GM21786 (cell line): Measurements from ENCODE around the gene TLL2.

Source experiments
- ATAC-seq: cut with Tn5 transposase; IDR thresholded peaks from one replicate; pipeline ENCODE4 v1.9.1; 2021; ENCODE audit not compliant: unreplicated experiment

The TLL2 gene

DNA sequence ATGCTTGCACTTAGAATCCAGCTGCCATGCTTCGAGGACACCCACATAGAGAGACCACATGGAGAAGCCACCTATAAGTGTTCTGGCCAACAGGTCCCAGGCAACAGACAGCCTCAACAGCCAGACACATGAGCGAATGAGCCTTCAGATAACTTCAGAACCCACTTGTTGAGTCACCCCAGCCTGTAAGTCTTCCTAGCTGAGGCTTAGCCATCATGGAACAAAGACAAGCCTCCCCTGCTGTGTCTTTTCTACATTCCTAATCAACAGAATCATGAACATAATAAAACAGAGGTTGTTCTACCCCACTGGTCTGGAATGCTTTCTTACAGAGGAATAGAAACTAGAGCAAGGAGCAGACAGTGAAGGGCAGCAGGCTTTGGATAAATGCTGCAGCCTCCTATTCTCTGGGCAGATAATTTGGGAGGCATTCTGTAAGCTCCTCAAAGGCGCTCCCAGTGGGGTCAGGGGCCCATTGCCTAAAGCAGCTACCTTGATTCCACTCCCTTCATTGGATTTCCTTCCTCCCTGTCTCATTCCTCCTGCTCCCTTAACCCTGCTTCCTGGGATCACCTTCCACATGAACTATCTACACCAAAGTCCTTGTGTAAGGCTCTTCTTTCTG is 4.6 kb downstream of the TLL2 start:
- no peak for ATAC-seq

DNA sequence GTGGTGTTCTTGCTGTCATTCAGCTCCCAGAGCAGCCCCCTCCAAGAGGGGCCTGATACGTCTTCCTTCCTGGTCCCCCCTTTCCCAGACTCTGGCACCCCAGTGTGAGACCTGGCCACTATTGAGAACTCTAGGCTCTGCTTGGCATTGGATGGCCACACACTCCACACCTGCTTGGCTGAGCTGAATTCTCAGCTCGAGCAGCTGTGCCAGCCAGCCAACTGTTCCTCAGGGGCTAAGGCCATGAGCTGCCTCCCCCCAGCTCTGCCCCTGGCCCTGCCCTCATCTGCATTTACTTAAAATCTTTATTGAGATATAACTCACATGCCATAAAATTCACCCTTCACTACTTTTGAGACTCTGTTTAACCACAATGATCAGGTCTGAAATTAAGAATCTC is 6.7 kb downstream of the TLL2 start:
- no peak for ATAC-seq

DNA sequence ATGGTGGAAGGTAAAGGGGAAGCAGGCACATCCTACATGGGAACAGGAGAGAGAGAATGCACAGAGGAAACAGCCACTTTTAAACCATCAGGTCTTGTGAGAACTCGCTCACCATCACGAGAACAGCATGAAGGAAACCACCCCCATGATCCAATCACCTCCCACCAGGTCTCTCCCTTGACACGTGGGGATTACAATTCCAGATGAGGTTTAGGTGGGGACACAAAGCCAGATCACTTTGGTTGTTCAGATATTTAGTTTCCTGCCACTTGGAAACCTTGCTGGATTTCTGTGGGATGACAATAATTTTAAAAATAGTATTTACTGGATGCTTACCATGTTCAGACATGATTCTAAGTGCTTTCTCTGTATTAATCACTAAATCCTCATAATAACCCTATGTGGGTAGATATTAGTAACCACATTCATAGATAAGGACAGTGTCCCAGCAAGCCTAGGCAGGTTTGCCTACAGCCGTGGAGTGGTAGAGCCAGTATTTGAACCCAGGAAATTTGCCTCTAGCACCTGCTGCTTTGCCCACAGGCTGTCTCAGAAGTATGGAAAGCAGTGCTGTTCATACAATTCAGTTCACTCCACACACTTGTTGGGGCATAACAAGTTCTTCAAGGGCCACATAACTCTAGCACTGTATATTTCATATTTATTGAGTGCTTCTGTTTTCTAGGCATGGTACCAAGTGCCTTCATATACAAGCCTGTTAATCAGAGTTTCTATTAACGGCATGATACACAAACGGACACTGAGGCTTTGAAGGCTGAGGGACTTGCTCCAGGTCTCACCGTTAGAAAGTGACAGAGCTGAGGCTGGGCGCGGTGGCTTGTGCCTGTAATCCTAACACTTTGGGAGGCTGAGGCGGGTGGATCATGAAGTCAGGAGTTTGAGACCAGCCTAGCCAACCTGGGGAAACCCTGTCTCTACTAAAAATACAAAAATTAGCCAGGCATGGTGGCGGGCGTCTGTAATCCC is 8.3 kb downstream of the TLL2 start:
- ATAC-seq, result no peak

DNA sequence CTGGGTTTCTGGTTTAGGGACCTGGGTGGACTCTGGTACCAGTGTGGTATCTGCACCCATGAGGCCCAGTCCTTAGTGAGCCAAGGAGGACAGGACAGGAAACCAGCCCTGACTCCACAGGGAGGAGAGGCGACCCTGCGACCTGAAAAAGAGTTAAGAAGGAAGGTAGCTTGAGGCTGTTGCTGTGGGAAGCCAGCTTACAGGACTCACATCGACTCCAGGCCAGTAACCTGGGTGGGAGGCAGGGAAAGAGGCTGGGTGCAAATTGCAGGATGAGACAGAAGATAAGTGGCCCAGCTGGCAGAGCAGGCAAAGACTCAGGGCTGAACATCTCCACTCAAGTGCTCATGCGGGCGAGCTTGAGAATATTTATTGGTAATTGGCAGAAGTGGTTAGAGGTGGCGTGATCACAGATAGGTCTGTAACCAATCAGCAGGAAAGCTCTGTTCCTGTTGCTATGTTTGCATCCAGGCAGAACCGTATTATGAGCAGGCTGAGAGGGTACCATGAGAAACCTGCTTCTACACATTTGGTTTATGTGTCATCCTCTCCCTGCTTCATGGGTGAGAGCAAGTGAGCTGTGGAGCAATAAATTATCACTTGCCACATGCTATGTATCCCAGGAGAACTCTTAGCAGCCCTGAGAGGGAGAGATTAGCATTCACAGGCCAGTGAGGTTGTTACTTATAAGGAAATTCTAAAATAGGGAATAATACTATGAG is 11.0 kb downstream of the TLL2 start:
- no peak for ATAC-seq

DNA sequence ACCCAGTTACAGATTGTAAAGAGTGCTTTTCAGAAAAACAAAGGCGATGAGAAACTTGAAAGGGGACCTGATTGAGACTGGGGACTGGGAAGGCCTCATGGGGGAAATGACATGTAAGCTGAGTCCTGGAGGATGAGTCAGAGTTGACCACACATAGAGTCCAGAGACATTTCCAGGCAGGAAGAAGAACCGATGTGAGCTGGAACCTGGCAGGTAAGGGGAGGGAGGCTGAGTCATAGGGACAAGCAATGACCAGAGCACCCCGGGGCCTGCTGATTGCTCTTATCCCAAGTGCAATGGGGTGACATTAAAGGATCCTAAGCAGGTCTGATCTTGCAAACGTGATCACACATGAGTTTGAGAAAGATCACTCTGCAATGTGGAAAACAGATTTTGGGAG is 11.7 kb downstream of the TLL2 start:
- ATAC-seq, result no peak

GRCh38 chr10:96500519-96500918 is 13.2 kb downstream of the TLL2 start:
- ATAC-seq, result no peak

GRCh38 chr10:96500050-96500449 is 13.7 kb downstream of the TLL2 start:
- no peak for ATAC-seq

GRCh38 chr10:96497391-96497790 is 16.3 kb downstream of the TLL2 start:
- ATAC-seq, result no peak

- ATAC-seq, result no peak
Measured at GRCh38 chr10:96496281-96496925, 17.3 kb downstream of the TLL2 start.

GRCh38 chr10:96495544-96495943 is 18.2 kb downstream of the TLL2 start:
- no peak for ATAC-seq

DNA sequence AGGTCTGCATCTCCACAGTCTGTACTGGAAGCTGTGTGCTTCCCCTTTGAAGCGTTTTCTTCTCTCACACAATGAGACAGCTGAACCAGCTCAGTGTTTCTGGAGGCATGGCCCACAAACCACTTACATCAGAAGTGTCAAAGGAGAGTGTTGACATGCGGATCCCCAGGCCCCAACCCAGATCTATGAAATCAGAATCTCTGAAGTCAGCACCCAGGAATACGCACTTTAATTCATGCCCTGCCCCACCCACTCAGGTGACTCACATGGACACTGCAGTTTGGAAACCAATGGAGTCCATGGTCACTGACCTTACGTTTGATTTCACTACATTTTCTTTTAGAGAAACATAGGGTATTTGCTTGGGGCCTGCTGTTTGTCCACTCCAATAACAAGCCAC is 19.0 kb downstream of the TLL2 start:
- no peak for ATAC-seq

GRCh38 chr10:96493871-96494525 is 19.7 kb downstream of the TLL2 start:
- ATAC-seq, result no peak

GRCh38 chr10:96493254-96493653 is 20.5 kb downstream of the TLL2 start:
- no peak for ATAC-seq

DNA sequence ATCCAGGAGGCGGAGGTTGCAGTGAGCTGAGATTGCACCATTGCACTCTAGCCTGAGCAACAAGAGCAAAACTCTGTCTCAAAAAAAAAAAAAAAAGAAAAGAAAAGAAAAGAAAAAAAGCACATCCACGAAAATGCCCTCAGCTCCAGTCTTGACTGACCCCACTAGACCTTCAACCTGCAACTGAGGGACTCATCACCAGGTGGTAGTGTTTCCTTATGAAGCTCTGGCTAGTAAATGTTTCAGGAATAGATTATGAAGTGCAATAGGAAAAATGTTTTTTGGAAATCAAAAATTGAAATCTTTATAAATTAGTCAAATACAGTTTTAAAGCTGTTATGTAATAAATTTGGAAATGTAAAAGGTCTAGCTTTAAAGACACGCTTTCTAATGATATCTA is 22.4 kb downstream of the TLL2 start:
- no peak for ATAC-seq

GRCh38 chr10:96488161-96488935 is 25.4 kb downstream of the TLL2 start:
- ATAC-seq, result no peak

- no peak for ATAC-seq
Measured at GRCh38 chr10:96482815-96483588, 30.7 kb downstream of the TLL2 start.

DNA sequence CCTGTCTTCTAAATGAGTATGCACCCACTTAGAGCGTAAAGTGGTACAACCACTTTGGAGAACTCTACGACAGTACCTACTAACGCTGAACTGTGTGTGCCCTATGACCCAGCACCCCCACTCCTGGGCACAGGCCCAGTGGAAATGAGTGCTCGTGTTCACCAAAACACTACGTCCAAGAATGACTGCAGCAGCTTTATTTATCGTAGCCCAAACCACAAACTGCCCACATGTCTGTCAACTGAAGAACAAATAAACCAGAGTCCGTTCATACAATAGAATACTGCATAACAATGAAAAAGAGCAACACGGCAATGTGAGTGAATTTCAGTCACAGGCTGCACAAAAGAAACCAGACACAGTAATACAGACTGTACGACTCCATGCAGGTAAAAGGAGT is 35.4 kb downstream of the TLL2 start:
- ATAC-seq, result no peak

DNA sequence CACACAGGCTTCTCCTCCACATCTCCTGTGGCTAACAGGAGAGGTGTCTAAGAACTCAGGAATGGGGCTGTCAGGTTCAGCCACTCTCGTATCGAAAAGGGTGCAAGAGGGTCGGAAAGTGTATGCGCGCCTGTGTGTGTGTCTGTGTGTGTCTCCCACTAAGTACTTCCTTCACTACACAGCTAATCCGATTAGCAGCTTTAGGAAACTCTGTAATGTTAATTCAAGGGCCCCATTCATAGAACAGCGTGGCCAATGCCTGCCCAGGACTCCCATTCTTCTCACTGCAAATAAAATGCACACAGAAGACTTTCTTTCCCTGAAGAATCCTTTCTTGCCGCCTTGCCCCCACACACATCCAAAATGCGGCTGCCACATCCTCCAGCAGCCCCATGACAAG is 39.9 kb downstream of the TLL2 start:
- ATAC-seq, result no peak

- no peak for ATAC-seq
Measured at GRCh38 chr10:96470116-96470743, 43.5 kb downstream of the TLL2 start.
